Adrenal gland (tissue), 12 donors: ENCODE measurements around the gene PIK3R3. TPM values are rescaled to one million over a fixed set of nuclear protein-coding genes. Genes with fewer than 3 reads are reported as not detected.

Source experiments
- DNase-seq, 7 donors: peaks; one replicate each; pipeline ENCODE4 v3.0.0-alpha.2; 2019 to 2020
- H3K27ac ChIP-seq, 5 donors: fragments of 200-600 bp; sonication (generic) in 4 of 5; 1 replicate in 3 of 5; 2 replicates in 2 of 5; pipeline versions ENCODE4 v1.5.1 to v1.8.0; 2016 to 2020; ENCODE audit warnings: mild to moderate bottlenecking in 1 of 5
- H3K27me3 ChIP-seq: fragments of 200-600 bp; 2 replicates; pipeline ENCODE4 v1.8.0; 2021
- H3K36me3 ChIP-seq, 2 donors: fragments of 200-600 bp; replicated peaks in 1 of 2; 1 replicate in 1 of 2; 2 replicates in 1 of 2; pipeline versions ENCODE4 v1.5.1 to v1.8.0; 2018 to 2022
- H3K4me1 ChIP-seq, 2 donors: fragments of 200-600 bp; replicated peaks in 1 of 2; 1 replicate in 1 of 2; 2 replicates in 1 of 2; pipeline versions ENCODE4 v1.5.1 to v1.8.0; 2018 to 2021
- H3K4me3 ChIP-seq, 4 donors: fragments of 200-600 bp; sonication (generic) in 3 of 4; one replicate each; pipeline ENCODE4 v1.5.1; 2016 to 2018
- H3K9me3 ChIP-seq, 3 donors: fragments of 200-600 bp; sonication (generic) in 1 of 3; replicated peaks in 1 of 3; 1 replicate in 2 of 3; 2 replicates in 1 of 3; pipeline versions ENCODE4 v1.5.1 to v1.8.0; 2016 to 2021
- POLR2A ChIP-seq, 2 donors: fragments of 450-650 bp; IDR thresholded peaks; one replicate each; pipeline ENCODE4 v1.6.1; 2017; ENCODE audit warnings: antibody characterized with exemption in 2 of 2, mild to moderate bottlenecking in 2 of 2, moderate library complexity in 1 of 2
- WGBS, 4 donors: extraction: QIAGEN DNeasy Blood & Tissue Kit in 2 of 4; methylation state at CpG; one replicate each; pipeline versions ENCODE4 v1.1.5 to v1.1.7; 2013 to 2017; 5-methylcytosine and 5-hydroxymethylcytosine counted together
- intact Hi-C, 2 donors: fragments of 100-400 bp; cut with DNase I; formaldehyde crosslinking; loops; one replicate each; pipeline versions ENCODE4 v1.14.1 to v1.15.0; 2022 to 2023
- polyA plus RNA-seq, 3 donors: library from polyadenylated mRNA; stranded (reverse); fragments of 200-250 nt in 2 of 3; fragments of 350-450 nt in 1 of 3; fragmentation: Illumina TruSeq in 1 of 3; extraction: RNeasy Lipid Tissue Mini Kit (QIAGEN cat#74804) in 1 of 3; gene quantifications; one replicate each; pipeline ENCODE4 v1.2.3, GENCODE V29; 2013 to 2014
- total RNA-seq, 9 donors: library from RNA; depleted of rRNA in 4 of 9; stranded (reverse); fragments of >200 nt in 4 of 9; fragments of 120-200 nt in 1 of 9; fragmentation: NEBNext Ultra II Directional in 1 of 9; extraction: Animal tissue kit (Norgen Biotek cat#: 25700) in 1 of 9; gene quantifications; one replicate each; pipeline versions ENCODE4 v1.1.0 to v1.2.4, GENCODE V29; 2013 to 2023
- TF ChIP-seq, protein P1 (sequence below), 6 experiments: fragments of 450-650 bp in 4 of 6; fragments of 200-600 bp in 2 of 6; sonication (generic) in 1 of 6; IDR thresholded peaks; 1 replicate in 5 of 6; 2 replicates in 1 of 6; pipeline versions ENCODE4 v1.5.1 to v1.8.0; 2016 to 2021; ENCODE audit warnings: antibody characterized with exemption in 6 of 6, mild to moderate bottlenecking in 2 of 6, moderate library complexity in 1 of 6
- donor health status: healthy with polysubstance abuse.
- donor health status: Bipolar disorder and iron deficiency.
- donor health status: DM: yes; HTN: yes; CAD: no.
- donor health status: DM: no; HTN: no; CAD: no.
- donor health status: DM: no; HTN: no; CAD: no.
- donor health status: DM: yes; HTN: yes; CAD: no.

Gene PIK3R3
- total and polyA plus RNA-seq, 12 donors, result 6.5 to 47.3 (median 21.1) TPM

DNA sequence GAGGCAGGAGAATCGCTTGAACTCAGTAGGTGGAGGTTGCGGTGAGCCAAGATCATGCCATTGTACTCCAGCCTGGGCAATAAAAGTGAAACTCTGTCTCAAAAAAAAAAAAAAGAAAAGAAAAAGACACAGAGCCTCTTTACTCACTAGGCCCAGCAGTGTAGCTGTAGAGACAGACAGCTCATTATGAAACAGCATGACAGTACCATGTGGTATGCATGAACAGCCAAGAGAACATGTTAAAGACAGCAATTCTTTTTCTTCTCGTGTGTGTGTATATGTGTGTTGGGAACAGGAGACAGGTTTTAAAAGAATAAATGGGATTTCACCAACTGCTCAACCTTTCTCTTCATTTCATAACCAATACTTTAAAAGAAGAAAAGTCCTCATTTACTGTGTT lies 118.8 kb downstream of the PIK3R3 start:
- Histone ChIP-seq H3K27ac (no peak overlapping the region), H3K27me3 (no peaks in the 10 kb centered on the region), H3K4me3 (no peak overlapping the region), H3K36me3 (peaks cover 0 to 20% of the 10 kb centered on the region in 2 donors), H3K9me3 (no peaks in the 10 kb centered on the region), H3K4me1 (no peaks in the 10 kb centered on the region)
- DNase-seq, result no peak
- 90 to 98% (median 94%) methylated on average over 2 to 3 of the region's 3 CpGs for WGBS, 4 donors
- intact Hi-C loops, result no loop called here
- TF ChIP-seq POLR2A (IDR thresholded peaks at IDR 0.05), result no peak
- TF ChIP-seq, protein P1, sequence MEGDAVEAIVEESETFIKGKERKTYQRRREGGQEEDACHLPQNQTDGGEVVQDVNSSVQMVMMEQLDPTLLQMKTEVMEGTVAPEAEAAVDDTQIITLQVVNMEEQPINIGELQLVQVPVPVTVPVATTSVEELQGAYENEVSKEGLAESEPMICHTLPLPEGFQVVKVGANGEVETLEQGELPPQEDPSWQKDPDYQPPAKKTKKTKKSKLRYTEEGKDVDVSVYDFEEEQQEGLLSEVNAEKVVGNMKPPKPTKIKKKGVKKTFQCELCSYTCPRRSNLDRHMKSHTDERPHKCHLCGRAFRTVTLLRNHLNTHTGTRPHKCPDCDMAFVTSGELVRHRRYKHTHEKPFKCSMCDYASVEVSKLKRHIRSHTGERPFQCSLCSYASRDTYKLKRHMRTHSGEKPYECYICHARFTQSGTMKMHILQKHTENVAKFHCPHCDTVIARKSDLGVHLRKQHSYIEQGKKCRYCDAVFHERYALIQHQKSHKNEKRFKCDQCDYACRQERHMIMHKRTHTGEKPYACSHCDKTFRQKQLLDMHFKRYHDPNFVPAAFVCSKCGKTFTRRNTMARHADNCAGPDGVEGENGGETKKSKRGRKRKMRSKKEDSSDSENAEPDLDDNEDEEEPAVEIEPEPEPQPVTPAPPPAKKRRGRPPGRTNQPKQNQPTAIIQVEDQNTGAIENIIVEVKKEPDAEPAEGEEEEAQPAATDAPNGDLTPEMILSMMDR (IDR thresholded peaks at IDR 0.05), result no peak

DNA sequence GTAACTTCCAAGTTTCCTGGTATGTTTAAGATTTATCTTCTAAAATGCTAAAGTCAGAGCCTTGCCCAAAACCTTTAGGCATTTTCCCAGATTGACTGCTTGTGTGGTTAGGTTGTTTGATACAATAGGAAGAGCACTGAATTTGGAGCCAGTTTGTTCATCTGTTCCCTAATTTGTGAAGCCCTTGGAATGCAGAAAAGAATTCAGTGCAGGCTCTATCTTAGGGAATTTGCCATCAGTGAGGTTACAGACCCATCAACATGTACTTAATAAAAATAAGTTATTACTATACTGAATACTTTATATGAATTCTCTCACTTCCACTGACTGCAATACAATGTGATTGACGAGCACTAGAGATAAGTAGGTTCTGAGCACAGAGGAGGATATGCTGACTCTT lies 120.2 kb downstream of the PIK3R3 start:
- intact Hi-C loops, result no loop called here
- H3K27ac ChIP-seq, result no peak overlapping the region
- no peaks in the 10 kb centered on the region for H3K9me3 ChIP-seq
- no peaks in the 10 kb centered on the region for H3K27me3 ChIP-seq
- no peak for DNase-seq
- 89 to 100% (median 98%) methylated on average over 1 of the region's 1 CpG for WGBS, 4 donors
- no peak overlapping the region for H3K4me3 ChIP-seq
- H3K4me1 ChIP-seq, result no peaks in the 10 kb centered on the region
- H3K36me3 ChIP-seq, result peaks cover 0 to 28% of the 10 kb centered on the region in 2 donors
- TF ChIP-seq POLR2A (IDR thresholded peaks at IDR 0.05), result no peak

DNA sequence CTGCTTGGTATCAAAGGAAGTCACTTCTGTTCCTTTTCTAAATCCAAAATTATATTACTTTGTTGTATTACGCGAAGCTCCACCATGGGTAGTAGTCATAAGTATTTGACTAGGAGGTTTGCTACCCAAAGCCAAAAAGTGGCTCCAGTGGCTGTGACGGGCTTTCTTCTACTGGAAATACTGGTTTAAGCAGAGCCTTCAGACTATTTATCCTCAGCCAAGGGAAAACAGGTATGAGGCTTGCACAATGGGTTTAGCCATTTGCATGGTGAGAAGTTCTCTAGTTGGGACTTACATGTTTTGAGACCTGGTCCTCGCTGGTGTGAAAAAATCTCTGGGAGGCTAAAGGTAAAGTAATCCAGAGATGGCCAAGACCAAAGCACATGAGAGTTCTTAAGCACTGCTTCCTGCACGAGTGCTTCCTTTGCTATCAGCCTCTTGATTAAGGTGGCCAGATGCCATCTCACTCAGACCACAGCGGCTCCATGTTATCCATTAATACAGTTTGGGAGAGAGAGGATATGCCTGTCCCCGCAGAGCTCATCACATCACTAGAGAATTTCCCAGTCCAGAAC lies 121.2 kb downstream of the PIK3R3 start:
- H3K27me3 ChIP-seq, result no peaks in the 10 kb centered on the region
- peaks cover 0 to 38% of the 10 kb centered on the region in 2 donors for H3K36me3 ChIP-seq
- intact Hi-C loops, result no loop called here
- no peak overlapping the region for H3K4me3 ChIP-seq
- no peaks in the 10 kb centered on the region for H3K9me3 ChIP-seq
- no peak for TF ChIP-seq POLR2A (IDR thresholded peaks at IDR 0.05)
- TF ChIP-seq, protein P1 (IDR thresholded peaks at IDR 0.05), result no peak
- DNase-seq, result no peak
- no peak overlapping the region for H3K27ac ChIP-seq
- H3K4me1 ChIP-seq, result no peaks in the 10 kb centered on the region
- WGBS, 4 donors, result 78 to 94% (median 91%) methylated on average over 7 of the region's 7 CpGs

DNA sequence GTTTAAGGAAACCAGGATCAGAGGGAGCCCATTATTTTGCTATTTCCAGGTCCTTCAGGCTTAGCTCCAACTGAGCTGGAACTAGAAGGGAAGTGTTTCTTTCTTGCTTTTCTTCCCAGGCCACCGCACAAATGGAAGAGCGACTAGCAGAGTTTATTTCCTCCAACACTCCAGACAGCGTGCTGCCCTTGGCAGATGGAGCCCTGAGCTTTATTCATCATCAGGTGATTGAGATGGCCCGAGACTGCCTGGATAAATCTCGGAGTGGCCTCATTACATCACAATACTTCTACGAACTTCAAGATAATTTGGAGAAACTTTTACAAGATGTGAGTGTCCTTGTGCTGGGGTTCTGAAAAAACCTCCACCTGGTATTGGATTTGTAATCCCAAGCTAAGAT lies 121.8 kb downstream of the PIK3R3 start:
- WGBS, 4 donors, result 96 to 97% (median 96%) methylated on average over 6 of the region's 6 CpGs
- Histone ChIP-seq H3K27ac (no peak overlapping the region), H3K4me3 (no peak overlapping the region), H3K4me1 (no peaks in the 10 kb centered on the region), H3K27me3 (no peaks in the 10 kb centered on the region), H3K9me3 (no peaks in the 10 kb centered on the region), H3K36me3 (peaks cover 0 to 39% of the 10 kb centered on the region in 2 donors)
- DNase-seq, result no peak
- intact Hi-C loops, result no loop called here
- no peak for TF ChIP-seq POLR2A (IDR thresholded peaks at IDR 0.05)
- TF ChIP-seq, protein P1 (IDR thresholded peaks at IDR 0.05), result no peak

DNA sequence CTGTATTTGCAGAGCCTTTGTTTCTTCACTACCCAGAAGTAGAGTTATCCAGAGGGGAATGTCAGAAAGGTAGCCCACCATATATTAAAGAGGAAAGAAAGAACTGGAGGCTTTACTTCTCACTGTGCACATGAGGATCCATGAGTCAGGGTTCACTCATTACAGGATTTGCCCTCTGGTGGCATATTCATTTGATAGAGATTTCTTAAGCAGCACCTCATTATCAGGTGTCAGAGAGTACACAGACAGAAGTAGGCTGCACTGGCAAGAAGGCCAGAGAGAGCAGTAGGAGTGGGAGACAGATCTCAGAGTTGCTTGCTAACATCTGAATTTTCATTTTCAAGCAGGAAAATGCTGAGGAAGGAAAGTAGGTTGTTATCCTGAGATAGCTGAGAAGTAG lies 123.8 kb downstream of the PIK3R3 start:
- no peak for TF ChIP-seq POLR2A (IDR thresholded peaks at IDR 0.05)
- TF ChIP-seq, protein P1 (IDR thresholded peaks at IDR 0.05), result no peak
- Histone ChIP-seq H3K27me3 (no peaks in the 10 kb centered on the region), H3K4me1 (no peaks in the 10 kb centered on the region), H3K4me3 (no peak overlapping the region), H3K9me3 (no peaks in the 10 kb centered on the region), H3K36me3 (peaks cover 0 to 39% of the 10 kb centered on the region in 2 donors), H3K27ac (no peak overlapping the region)
- no peak for DNase-seq
- intact Hi-C loops, result no loop called here
